ENCODE measurements around the gene SNRPE.

The SNRPE gene

DNA sequence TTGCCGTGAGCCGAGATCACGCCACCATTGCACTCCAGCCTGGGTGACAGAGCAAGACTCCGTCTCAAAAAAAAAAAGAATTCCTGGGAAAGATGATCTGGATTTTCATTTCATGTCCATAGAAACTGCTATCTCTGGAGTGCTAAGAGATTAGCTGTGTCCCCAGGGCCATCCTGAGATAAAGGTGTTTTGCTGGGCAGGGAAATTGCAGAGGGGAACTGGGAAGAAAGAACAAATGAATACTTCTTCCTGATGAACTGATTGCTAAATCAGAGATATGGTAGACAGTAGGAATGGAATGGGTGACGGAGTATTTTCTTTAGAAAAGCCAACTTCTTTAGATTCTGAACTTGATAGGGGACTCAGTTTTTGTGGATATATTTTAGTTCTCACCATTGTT is 19.2 kb downstream of the SNRPE start:
- no peak for DNase-seq (ENCODE audit: low spot score)

DNA sequence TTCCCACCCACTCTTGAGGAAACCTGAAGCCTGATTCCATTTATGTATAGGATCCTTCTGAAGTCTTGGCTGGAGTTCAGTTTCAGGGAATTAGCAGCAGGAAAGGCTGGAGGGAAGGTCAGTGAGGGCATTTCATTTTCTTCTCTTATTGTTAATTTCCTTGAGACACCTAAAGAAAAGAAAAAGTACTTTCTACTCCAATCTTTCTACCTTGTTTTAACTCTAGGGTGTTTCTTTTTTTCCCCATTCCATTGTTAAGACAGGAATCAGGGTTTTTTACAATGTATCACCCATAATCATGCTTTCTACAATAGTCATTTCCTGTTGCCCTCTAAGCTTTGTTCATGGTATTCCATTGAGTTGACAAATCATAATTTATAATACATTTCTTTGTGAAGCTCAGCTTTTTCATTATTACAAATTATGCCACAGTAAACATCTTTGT is 27.4 kb downstream of the SNRPE start:
- DNase-seq (ENCODE audit: low spot score), result no peak

DNA sequence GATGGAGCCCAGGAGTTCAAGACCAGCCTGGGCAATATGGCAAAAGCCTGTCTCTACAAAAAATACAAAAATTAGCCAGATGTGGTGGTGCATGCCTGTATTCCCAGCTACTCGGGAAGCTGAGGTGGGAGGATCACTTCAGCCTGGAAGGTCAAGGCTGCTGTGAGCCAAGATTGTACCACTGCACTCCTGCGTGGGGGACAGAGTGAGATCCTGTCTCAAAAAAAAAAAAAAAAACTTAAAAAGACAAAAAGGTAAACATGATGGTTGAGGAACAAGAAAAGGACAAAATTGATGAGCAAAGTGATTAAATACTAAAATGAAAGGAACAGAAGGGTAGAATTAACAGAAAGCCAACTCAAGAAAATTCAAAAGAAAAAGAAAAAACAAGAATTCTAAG is 30.6 kb downstream of the SNRPE start:
- DNase-seq (ENCODE audit: low spot score), result no peak

DNA sequence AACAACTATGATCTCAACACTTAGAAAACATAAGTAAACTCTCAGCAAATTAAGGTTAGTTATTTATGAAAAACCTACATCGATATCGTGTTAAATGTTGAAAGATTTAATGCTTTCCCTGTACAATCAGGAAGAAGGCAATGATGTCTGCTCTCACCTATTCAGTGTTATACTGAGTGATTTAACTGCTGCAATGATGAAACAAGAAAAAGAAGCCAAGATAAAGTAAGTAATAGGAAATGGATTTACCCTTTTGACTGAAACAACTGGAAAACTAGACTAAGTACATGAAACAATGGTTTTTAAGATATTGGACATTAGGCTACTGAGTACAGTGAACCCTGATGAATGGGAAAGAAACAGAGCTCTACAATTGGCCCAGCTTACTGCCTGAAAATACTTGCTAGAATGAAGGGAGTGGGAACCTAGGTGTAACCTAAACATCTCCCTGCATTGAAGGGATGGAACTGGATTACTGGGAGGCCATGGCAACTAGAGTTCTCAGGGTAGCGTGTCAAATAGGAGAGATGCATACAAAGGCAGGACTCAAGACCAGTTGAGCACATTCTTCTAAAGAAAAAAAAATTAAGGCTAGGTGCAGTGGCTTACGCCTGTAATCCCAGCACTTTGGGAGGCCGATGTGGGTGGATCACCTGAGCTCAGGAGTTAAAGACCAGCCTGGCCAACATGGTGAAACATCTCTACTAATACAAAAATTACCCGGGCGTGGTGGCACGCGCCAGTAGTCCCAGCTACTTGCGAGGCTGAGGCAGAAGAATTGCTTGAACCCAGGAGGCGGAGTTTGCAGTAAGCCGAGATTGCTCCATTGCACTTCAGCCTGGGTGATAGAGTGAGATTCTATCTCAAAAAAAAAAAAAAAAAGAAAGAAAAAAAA is 37.3 kb downstream of the SNRPE start:
- DNase-seq (ENCODE audit: low spot score), result no peak

DNA sequence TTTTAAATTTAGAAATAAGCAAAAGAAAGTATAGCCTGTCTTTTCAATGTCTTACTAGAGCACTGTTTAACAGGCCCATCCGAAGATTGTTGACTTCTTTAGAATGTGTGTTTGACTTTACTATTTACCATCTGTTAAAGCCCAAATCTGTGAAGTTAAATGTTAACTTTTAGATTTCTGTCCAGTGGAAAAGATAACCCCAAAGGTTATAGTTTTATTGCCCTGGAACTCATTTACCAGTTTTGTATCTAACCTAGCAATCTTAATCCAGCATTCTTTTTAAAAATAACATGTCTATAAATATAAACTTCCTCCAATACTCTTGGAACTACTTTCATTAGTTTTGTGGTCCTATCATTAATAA is 37.9 kb downstream of the SNRPE start:
- DNase-seq (ENCODE audit: low spot score), result no peak

DNA sequence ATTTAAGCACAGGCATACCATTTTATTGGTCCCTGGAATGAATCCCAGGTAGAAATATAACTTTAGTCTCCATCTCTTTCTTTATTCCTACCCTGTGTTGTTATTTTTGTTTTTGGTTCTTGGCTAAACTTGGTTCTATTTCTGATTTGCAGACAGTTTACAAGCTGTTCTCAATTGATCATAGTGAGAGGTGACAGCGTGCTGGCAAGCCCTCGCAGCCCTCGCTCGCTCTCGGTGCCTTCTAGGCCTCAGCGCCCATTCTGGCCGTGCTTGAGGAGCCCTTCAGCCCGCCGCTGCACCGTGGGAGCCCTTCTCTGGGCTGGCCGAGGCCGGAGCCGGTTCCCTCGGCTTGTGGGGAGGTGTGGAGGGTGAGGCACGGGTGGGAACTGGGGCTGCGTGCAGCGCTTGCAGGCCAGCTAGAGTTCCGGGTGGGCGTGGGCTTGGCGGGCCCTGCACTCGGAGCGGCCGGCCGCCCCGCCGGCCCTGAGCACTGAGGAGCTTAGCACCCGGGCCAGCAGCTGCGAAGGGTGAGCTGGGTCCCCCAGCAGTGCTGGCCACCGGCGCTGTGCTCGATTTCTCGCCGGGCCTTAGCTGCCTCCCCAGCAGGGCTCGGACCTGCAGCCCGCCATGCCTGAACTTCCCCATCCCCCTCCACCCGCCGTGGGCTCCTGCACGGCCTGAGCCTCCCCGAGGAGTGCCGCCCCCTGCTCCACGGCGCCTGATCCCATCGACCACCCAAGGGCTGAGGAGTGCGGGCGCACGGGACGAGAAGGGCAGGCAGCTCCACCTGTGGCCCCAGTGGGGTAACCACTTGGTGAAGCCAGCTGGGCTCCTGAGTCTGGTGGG is 38.7 kb downstream of the SNRPE start:
- no peak for DNase-seq (ENCODE audit: low spot score)

DNA sequence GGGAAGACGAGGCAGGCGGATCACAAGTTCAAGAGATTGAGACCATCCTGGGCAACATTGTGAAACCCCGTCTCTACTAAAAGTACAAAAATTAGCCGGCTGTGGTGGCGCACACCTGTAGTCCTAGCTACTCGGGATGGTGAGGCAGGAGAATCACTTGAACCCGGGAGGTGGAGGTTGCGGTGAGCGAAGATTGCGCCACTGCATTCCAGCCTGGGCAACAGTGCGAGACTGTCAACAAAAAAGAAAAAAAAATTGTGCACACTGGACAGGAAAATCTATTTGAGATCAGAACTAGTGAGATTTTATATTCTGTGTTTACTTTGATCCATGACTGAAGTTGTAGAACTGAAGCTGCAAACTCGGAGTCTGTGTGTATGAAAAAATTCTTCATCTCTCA is 40.2 kb downstream of the SNRPE start:
- DNase-seq (ENCODE audit: low spot score), result no peak

DNA sequence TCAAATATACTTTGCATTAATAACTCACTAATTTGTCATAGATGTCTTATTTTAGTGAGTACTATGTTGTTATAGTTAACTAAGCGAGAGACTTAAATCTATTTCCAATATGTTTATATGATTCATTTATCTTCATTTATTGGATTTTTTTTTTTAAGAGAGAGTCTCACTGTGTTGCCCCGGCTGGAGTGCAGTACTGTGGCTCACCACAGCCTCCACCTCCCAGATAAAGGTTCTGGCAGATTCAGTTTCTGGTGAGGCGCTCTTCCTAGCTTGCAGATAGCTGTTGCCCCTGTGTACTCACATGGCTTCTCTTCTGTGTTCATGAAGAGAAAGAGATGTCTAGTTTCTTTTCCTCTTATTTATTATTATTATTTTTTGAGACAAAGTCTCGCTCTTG is 43.9 kb downstream of the SNRPE start:
- no peak for DNase-seq (ENCODE audit: low spot score)

DNA sequence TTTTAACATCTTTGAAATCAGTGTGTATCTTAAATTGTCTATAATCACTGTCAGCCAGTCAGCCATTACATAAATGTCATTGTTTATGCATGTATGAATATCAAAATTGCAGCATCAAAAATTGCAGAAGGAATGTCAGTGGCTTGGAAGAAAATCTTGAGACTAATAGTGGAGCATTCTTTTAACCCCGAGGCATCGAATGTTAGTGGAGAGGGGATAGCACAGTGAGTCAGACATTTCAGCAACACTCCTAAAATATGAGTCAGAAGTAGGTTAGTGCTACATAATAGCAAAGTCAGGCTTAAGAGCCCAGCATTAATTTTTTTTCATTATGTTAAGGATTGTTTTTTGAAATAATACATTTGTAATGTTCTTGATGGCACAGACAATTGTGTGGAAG is 45.5 kb downstream of the SNRPE start:
- DNase-seq (ENCODE audit: low spot score), result no peak

DNA sequence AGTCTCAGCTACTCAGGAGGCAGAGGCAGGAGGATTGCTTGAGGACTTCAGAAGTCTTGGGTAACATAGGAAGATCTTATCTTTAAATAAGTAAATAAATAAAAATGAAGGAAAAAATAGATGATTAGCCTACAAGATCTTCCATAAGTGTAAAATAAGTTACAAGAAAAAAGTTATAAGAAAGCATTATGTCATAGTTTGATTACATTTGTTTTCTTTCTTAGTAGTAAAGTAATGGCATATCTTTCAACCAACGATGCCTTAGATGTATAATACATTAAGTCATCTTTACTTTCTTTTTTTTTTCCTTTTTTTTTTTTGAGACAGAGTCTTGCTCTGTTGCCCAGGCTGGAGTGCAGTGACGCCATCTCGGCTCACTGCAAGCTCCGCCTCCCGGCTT is 46.5 kb downstream of the SNRPE start:
- no peak for DNase-seq (ENCODE audit: low spot score)

DNA sequence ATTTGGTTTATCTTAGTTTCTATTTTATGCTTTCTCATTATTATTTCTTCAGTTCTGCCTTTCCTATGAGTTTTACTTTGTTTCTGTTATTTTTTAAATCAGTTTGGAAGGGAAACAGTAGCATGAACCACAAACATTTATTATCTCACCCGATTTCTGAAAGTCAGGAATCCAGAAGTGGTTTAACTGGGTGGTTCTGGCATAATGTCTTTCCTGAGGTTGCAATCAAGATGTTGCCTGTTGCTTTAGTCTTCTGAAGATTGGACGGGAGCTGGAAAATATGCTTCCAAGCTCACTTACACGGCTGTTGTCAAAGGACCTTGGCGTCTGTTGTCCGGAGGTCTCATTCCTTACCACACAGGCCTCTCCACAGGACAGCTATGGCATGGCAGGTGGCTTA is 50.4 kb downstream of the SNRPE start:
- DNase-seq (ENCODE audit: low spot score), result no peak

DNA sequence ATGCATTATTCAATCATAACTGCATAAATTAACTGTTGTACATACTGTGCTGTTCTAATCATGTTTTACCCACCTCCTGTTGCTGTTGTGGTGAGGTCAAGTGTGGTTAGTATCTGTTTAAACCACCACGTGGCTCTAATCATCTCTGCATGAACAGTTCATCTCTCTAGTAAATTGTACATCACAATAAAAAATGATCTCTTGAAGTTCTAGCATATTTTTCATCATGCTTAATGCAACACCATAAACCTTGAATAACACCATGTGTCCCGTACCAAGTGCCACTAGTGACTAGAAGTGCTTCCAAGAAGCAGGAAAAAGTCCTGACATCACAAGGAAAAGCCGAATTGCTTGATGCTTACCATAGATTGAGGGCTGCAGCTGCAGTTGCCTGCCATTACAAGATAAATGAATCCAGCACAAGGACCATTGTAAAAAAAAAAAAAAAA is 51.7 kb downstream of the SNRPE start:
- no peak for DNase-seq (ENCODE audit: low spot score)

DNA sequence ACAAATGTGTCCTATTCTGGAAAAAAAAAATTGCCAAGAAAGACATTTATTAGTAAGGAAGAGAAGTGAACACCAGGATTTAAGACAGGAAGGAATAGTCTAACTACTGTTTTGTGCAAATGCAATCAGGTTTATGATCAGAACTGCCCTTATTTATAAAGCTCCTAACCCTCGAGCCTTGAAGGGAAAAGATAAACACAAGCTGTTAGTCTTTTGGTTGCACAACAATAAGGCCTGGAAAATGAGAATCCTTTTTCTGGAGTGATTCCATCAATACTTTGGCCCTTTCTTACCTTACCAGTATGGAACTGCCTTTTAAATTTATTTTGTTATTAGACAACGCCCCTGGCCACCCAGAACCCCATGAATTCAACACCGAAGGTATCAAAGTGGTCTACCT is 52.9 kb downstream of the SNRPE start:
- no peak for DNase-seq (ENCODE audit: low spot score)

DNA sequence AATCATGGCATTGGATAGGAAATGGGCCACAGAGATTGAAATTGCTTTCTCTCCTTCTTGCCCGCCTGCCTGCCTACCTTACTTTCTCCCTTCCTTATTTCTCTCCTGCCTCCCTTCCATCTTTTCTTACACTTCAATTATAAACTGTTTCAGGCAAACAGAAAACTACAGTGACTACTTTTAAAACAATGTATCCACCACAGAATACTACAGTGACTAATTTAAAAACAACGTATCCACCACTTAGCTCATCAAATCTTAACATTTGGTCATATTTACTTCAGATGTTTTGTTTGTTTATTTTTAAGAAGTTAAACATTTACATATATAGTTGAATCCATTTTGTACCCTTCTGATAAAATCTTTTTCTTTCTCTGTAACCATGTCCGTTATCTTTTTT is 54.4 kb downstream of the SNRPE start:
- no peak for DNase-seq (ENCODE audit: low spot score)

DNA sequence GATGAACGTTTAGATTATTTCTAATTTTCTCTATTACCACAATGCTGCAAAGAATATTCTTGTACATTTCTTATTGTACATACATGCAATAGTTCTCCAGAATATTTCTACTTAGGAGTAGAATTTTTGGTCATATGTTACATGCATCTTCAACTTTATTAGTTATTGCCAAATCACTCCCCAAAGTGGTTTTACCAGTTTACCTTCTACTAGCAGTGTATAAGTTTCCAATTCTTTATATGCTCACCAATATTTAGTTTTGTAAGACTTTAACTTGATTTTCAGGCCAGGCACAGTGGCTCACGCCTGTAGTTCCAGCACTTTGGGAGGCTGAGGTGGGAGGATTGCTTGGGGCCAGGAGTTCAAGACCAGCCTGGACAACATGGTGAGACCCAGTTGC is 55.4 kb downstream of the SNRPE start:
- no peak for DNase-seq (ENCODE audit: low spot score)
